IPS-15b (cell line): Measurements from ENCODE around the gene RHOU.

Experiments
- H3K27me3 ChIP-seq: one replicate; pipeline ENCODE4 v1.6.1; 2013; ENCODE audit warnings: low read length; ENCODE audit not compliant: control insufficient read depth, insufficient read depth
- H3K36me3 ChIP-seq: one replicate; pipeline ENCODE4 v1.6.1; 2013; ENCODE audit warnings: low read length; ENCODE audit not compliant: control insufficient read depth, insufficient read depth
- H3K4me1 ChIP-seq: one replicate; pipeline ENCODE4 v1.6.1; 2013; ENCODE audit warnings: mild to moderate bottlenecking, low read length; ENCODE audit not compliant: control insufficient read depth, insufficient read depth
- H3K4me3 ChIP-seq: one replicate; pipeline ENCODE4 v1.5.1; 2013; ENCODE audit warnings: low read depth, low read length
- H3K9ac ChIP-seq: one replicate; pipeline ENCODE4 v1.6.1; 2013; ENCODE audit warnings: low read depth, mild to moderate bottlenecking, low read length
- H3K9me3 ChIP-seq: one replicate; pipeline ENCODE4 v1.6.1; 2013; ENCODE audit warnings: mild to moderate bottlenecking, low read length; ENCODE audit not compliant: control insufficient read depth, insufficient read depth

Gene RHOU

DNA sequence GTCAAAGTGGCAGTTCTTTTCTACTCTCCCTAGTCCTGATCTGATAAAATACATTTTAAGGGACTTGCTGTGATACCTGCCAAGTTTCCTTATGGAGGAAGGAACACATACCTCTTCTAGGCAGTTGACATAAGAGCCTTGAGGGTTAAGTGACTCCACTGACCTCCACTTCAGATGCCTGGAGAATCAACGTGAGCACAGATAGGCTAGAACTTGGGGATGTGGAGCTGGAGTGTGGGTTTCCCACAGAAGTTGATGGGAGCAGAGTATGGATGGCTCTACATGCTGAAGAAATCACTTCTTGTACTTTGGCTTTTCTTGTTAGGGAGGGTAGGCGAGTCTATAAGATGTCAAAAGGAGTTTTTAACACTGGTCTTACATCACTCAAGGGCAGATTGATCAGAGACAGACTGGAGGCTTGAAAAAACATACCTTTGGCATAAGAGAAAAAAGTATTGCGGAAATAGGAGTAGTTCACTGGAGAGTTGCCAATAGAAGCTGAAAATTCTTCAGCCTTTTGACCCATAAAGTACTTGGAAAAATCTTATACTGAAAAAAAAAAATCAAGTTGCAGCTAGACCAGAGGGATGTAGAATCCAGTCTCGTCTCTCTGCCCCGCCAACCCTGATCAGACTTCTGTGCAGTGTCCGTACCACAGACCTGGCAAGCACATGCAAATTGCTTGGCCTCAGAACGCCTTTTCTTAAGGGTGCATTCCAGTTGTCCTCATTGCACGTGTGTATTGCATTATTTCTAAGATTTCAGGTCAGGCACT, 5.5 kb downstream of the RHOU start:
- Histone ChIP-seq H3K36me3 (no peaks in the 10 kb centered on the region), H3K9me3 (no peaks in the 10 kb centered on the region), H3K4me3 (no peak overlapping the region), H3K9ac (no peak overlapping the region), H3K4me1 (no peaks in the 10 kb centered on the region), H3K27me3 (no peaks in the 10 kb centered on the region)

DNA sequence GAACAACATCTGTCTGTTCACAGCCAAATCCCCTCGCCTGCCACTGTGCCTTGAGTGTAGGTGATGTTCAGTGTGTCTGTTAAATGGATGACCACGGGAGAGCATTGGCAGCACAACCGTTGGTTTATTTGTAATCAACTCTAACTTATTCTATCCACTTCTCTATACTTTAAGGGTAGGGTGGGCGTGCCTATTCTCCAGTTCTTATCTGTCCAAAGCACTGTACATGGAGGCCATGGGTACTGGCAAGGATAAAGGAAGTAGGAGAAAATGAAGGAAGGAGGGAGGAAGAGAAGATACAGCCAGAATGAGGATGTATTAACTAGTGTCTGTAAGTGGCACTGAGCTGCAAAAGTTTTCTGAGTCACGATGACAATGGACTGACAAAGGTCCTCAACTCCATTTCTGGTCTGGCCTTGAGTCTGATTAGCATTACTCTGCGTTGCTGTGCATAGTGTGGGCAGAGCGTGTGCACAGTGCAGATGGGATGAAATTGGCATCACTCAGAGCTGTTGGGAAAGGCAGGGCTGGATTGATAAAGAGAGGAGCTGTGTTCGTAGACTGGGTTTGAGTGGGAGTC, 7.1 kb downstream of the RHOU start:
- no peaks in the 10 kb centered on the region for H3K4me1 ChIP-seq
- no peaks in the 10 kb centered on the region for H3K9me3 ChIP-seq
- no peaks in the 10 kb centered on the region for H3K36me3 ChIP-seq

DNA sequence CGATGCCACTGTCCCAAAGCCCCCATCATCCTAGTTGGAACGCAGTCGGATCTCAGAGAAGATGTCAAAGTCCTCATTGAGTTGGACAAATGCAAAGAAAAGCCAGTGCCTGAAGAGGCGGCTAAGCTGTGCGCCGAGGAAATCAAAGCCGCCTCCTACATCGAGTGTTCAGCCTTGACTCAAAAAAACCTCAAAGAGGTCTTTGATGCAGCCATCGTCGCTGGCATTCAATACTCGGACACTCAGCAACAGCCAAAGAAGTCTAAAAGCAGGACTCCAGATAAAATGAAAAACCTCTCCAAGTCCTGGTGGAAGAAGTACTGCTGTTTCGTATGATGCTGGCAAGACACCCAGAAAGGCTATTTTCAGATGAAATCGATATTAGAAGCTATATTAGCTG, 8.1 kb downstream of the RHOU start:
- Histone ChIP-seq H3K9me3 (no peaks in the 10 kb centered on the region), H3K36me3 (no peaks in the 10 kb centered on the region), H3K9ac (no peak overlapping the region), H3K27me3 (no peaks in the 10 kb centered on the region), H3K4me3 (no peak overlapping the region), H3K4me1 (no peaks in the 10 kb centered on the region)

More for the DNA sequence above, 7.1 kb downstream of the RHOU start:
- Histone ChIP-seq H3K27me3 (no peaks in the 10 kb centered on the region), H3K4me3 (no peak overlapping the region), H3K9ac (no peak overlapping the region)

DNA sequence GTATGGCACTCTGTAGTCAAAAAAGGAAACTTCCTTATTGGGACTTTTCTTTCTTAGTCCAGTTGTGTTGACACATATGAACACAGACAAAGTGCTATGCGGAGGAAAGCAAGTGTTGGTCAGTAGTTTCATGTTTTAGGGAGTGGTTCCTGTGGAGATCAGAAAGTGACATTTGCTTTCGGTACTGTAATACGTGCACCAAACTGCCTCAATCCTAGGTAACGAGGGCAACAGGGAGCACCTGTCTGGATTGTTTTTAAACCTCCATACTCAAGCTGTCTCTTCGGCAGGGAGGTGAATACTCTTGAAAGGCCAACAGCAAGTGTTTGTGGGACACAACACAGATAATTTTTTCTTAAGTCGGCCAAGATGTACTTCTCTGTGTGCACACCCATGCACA, 9.1 kb downstream of the RHOU start:
- no peaks in the 10 kb centered on the region for H3K4me1 ChIP-seq
- no peaks in the 10 kb centered on the region for H3K9me3 ChIP-seq
- H3K27me3 ChIP-seq = no peaks in the 10 kb centered on the region
- no peak overlapping the region for H3K9ac ChIP-seq
- no peaks in the 10 kb centered on the region for H3K36me3 ChIP-seq
- no peak overlapping the region for H3K4me3 ChIP-seq

DNA sequence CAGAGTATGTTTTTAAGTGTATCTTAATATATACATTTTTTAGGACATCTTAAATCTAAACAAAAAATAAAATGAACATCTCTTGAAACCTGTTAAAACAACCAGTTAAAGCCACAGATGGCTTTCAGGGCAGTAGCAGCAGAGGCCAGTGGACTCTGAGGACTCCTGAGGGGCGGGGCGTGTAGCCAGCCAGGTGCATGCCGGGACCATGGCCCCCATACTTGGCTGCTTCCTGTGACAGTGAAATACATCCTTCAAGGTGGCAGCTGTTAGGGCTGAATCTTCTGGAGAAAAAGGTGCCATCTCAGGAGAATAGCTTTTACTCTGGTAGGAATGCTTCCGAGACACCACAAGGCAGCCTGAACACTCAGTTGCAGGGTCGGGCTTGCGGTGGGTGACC, 9.6 kb downstream of the RHOU start:
- no peaks in the 10 kb centered on the region for H3K27me3 ChIP-seq
- H3K9ac ChIP-seq = no peak overlapping the region

DNA sequence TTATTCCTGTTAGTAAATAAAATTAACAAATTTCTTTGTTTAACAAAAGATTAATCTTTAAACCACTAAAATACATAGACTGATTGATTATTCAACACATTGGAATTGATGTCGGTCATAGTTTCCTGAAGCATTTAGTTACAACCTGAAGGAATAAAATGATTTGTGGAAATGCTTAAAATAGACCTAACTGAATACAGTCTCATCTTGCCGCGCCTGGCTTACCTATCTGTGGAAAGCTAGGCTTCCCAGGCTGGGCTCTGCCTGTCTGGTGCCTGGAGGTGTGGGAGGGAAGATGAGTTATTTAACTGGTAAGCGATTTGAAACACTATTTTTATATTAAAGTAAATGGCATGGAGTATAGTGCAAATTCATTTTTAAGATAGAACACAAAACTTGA, 10.2 kb downstream of the RHOU start:
- Histone ChIP-seq H3K9ac (no peak overlapping the region), H3K36me3 (no peaks in the 10 kb centered on the region), H3K9me3 (no peaks in the 10 kb centered on the region), H3K4me1 (no peaks in the 10 kb centered on the region), H3K4me3 (no peak overlapping the region), H3K27me3 (no peaks in the 10 kb centered on the region)

More for the DNA sequence above, 9.6 kb downstream of the RHOU start:
- Histone ChIP-seq H3K9me3 (no peaks in the 10 kb centered on the region), H3K4me3 (no peak overlapping the region), H3K36me3 (no peaks in the 10 kb centered on the region), H3K4me1 (no peaks in the 10 kb centered on the region)

DNA sequence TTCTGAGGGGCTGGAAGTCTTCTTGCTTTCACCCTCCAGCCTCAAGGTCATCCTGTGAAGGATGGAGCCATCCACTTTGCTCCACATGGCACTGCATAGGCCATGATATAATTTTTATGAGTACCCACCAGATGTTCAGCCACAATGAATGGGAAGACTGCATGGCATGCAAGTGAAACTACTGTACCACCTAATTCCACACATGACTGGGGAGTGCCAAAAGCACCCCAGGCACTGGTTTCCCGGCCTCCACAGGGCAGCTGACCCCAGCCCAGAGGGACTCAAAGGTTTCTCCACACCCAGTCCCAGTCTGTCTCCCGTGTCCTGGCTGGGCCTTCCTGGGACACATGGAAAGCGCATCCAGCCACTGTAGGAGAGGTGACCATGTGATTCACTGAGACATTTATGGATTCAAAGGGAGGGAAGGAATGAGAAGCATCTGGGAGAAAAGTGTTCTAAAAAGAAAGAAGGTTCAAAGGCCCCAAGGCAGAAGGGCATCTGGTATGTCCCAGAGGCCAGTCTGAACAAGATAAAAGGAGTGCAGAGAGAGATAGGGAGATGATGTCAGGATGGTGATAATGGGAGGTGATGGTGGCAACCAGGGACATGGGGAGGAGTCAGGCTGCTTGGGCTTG, 12.1 kb downstream of the RHOU start:
- Histone ChIP-seq H3K9me3 (no peaks in the 10 kb centered on the region), H3K4me1 (no peaks in the 10 kb centered on the region), H3K27me3 (no peaks in the 10 kb centered on the region), H3K9ac (no peak overlapping the region), H3K36me3 (no peaks in the 10 kb centered on the region), H3K4me3 (no peak overlapping the region)

DNA sequence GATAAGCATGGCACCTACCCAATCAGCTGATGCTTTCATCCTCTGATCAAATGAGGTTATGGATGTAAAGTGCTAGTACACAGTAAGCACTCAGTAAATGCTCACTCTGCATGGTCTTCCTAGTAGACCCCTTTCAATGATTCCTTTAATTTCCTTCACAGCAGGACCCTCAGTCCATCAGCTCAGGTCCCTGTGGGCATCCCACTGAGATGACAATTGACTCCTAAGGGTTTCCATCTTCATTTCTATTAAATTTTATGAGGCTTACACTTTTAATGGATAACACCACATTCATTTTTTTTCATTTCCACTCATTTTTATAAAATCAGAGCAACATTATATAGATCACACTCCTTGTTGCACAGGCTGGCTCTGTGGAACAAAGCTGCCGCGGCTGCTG, 12.8 kb downstream of the RHOU start:
- H3K9me3 ChIP-seq = no peaks in the 10 kb centered on the region
- no peaks in the 10 kb centered on the region for H3K27me3 ChIP-seq
- H3K4me3 ChIP-seq = no peak overlapping the region
- H3K9ac ChIP-seq = no peak overlapping the region
- no peaks in the 10 kb centered on the region for H3K4me1 ChIP-seq
- H3K36me3 ChIP-seq = no peaks in the 10 kb centered on the region

DNA sequence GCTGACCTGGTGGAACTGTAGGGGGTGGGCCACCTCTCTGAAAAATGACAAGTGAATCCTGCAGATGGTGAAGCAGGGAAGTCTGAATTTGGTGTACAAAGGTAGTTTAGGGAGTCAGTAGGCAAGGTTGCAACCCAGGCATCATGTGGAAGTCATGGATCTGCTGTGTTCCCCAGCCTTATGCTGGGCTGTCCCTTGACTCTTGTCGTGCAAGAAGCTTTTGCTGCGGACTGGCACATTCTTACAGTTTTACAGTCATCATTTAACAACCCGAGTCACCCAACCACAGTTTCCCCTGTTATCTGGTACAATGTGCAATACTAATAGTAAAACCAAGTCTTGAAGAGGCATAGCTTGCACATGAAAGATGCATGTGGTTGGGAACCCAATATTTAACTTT, 13.2 kb downstream of the RHOU start:
- H3K4me3 ChIP-seq = no peak overlapping the region
- H3K9ac ChIP-seq = no peak overlapping the region
- no peaks in the 10 kb centered on the region for H3K27me3 ChIP-seq
- no peaks in the 10 kb centered on the region for H3K36me3 ChIP-seq
- no peaks in the 10 kb centered on the region for H3K4me1 ChIP-seq
- no peaks in the 10 kb centered on the region for H3K9me3 ChIP-seq

DNA sequence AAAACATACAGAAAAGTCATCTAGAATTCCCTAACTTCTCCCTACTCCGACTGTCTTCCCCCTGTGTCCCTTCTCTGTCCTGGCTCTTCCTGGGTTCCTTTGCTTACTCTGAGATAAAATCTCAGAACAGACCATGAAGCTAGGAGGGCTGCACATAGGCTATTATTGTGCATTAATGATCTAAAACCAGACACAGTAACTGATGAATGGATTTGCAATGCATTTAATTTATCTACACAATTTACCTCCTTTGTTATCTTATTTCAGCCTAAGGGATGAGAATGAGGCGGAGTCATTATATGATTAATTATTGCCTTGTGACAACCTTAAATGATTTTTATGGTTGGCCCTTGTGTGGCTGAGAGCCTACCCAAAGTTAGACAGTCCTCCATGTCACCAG, 14.5 kb downstream of the RHOU start:
- H3K36me3 ChIP-seq = no peaks in the 10 kb centered on the region
- H3K27me3 ChIP-seq = no peaks in the 10 kb centered on the region
- H3K4me3 ChIP-seq = no peak overlapping the region
- H3K9me3 ChIP-seq = no peaks in the 10 kb centered on the region
- no peak overlapping the region for H3K9ac ChIP-seq
- H3K4me1 ChIP-seq = no peaks in the 10 kb centered on the region

DNA sequence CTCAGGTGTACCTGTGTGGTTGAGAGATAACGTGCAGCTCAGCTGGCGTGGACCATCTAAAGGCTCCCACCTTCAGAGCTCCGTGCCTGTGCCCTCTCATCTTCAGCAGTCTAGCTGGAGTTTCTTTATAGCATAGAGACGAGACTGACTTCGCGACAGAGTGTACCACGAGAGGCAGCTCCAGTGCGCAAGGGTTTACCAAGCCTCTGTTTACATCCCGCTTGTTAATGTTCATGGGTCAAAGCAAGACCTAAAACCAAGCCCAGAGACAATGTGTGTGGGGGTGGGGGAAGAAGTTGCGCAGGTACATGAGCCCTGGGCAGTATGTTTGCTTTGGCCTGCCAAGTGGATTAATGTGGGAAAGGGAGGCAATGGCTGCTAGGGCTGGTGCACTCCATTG, 15.6 kb downstream of the RHOU start:
- Histone ChIP-seq H3K4me1 (no peaks in the 10 kb centered on the region), H3K4me3 (no peak overlapping the region), H3K36me3 (no peaks in the 10 kb centered on the region), H3K9ac (no peak overlapping the region), H3K9me3 (no peaks in the 10 kb centered on the region), H3K27me3 (no peaks in the 10 kb centered on the region)
